D721Med (cell line): ENCODE results near the gene MUC2.

ENCODE experiments used
- DNase-seq: peaks from one replicate; pipeline ENCODE4 v3.0.0; 2011; ENCODE audit warnings: low spot score; ENCODE audit not compliant: insufficient read length
- FAIRE-seq: peaks from 2 replicates; lab custom pipeline; 2011; peaks lifted over from hg19 to GRCh38; lab: Jason Lieb, UNC
- TF ChIP-seq, protein P1 (sequence below): IDR thresholded peaks from 2 replicates; pipeline ENCODE4 v1.5.1; 2012; ENCODE audit warnings: mild to moderate bottlenecking, control low read depth; ENCODE audit not compliant: insufficient read depth; ENCODE audit errors: missing control alignments

Gene MUC2

DNA sequence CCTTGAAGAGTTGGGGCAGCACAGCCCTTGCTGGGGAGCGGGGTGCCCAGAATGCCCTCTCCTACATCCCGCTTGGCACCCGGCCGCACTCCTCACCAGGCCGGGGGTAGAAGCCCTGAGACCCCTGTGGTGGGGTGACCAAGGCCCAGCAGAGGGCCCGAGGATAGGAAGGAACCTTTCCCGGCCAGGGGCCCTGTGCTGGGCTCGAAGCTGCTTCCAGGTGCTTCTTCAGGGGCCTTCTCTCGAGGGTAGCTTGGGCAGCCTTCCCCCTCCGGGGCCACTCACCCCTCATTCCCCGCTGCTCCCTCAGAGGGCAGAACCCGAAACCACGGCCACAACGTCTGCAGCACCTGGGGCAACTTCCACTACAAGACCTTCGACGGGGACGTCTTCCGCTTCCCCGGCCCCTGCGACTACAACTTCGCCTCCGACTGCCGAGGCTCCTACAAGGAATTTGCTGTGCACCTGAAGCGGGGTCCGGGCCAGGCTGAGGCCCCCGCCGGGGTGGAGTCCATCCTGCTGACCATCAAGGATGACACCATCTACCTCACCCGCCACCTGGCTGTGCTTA is 752 bp downstream of the MUC2 start:
- TF ChIP-seq, protein P1, sequence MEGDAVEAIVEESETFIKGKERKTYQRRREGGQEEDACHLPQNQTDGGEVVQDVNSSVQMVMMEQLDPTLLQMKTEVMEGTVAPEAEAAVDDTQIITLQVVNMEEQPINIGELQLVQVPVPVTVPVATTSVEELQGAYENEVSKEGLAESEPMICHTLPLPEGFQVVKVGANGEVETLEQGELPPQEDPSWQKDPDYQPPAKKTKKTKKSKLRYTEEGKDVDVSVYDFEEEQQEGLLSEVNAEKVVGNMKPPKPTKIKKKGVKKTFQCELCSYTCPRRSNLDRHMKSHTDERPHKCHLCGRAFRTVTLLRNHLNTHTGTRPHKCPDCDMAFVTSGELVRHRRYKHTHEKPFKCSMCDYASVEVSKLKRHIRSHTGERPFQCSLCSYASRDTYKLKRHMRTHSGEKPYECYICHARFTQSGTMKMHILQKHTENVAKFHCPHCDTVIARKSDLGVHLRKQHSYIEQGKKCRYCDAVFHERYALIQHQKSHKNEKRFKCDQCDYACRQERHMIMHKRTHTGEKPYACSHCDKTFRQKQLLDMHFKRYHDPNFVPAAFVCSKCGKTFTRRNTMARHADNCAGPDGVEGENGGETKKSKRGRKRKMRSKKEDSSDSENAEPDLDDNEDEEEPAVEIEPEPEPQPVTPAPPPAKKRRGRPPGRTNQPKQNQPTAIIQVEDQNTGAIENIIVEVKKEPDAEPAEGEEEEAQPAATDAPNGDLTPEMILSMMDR = no peak
- FAIRE-seq (no peak), DNase-seq (no peak)

DNA sequence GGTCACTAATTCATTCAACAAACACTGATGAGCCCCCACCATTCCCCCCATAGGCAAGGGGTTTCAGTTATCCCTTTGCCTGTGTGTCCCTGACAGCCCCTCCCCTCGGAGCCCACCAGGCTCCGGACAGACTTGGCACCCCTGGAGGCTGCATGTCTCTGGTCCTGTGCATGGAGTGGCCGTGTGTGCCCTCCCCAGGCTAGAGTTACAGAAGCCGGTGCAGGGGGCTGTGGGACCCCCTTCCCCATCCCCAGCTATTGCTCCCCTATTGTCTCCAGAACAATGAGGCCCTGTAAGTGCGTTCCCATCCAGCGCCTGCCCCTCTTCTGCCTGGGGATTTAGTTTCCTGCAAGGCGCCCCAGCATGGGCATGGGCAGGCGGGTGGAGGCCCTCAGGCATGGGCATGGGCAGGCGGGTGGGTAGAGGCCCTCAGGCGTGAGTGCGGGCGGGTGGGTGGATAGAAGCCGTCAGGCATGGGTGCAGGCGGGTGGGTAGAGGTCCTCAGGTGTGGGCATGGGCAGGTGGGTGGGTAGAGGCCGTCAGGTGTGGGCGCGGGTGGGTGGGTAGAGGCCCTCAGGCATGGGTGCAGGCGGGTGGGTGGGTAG is 1.5 kb downstream of the MUC2 start:
- FAIRE-seq = no peak
- TF ChIP-seq, protein P1 = no peak
- DNase-seq = no peak

DNA sequence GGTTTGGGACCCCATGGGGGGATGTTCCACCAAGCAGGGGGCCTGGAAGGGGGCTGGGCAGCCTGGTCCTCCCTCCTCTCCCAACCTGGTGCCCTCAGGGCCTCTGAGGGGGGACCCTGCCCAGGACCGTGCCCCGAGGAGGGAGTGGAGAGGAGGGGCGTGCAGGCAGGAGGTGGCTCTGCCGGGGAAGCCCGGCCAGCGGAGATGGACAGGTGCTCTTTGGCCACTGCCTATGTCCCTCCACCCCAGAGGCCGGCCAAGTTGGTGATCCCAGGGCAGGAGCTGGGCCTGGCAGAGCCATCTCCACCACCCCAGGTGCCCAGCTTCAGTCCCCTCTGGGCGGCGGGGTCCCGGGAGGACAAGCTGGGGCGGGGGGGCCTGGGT is 2.4 kb downstream of the MUC2 start:
- DNase-seq (no peak), FAIRE-seq (no peak)
- TF ChIP-seq, protein P1 = no peak

DNA sequence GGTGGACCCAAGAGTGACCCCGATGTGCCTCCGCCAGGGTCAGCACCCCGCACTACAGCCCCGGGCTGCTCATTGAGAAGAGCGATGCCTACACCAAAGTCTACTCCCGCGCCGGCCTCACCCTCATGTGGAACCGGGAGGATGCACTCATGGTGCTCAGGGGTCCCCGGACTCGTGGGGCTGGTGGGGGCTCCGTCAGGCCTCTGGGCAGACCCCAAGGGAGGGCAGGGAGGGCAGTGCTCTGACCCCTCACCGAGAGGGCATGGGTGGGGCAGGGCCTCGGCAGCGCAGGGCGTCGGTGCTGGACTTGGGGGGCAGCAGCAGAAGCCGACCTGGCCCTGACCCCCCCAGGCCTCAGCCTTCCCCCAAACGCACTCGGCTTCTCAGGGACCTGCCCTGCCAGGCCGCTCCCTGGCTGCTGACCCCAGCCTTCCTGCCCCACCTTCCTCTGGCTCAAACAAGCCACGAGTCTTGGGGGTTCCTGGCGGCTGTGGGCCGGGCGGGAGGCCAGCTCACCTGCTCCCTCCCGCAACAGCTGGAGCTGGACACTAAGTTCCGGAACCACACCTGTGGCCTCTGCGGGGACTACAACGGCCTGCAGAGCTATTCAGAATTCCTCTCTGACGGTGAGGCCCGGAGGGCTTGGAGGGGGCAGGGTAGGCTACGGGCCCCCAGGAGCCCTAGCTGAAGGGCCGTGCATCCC is 2.9 kb downstream of the MUC2 start:
- no peak for FAIRE-seq
- DNase-seq = no peak
- TF ChIP-seq, protein P1 = no peak

DNA sequence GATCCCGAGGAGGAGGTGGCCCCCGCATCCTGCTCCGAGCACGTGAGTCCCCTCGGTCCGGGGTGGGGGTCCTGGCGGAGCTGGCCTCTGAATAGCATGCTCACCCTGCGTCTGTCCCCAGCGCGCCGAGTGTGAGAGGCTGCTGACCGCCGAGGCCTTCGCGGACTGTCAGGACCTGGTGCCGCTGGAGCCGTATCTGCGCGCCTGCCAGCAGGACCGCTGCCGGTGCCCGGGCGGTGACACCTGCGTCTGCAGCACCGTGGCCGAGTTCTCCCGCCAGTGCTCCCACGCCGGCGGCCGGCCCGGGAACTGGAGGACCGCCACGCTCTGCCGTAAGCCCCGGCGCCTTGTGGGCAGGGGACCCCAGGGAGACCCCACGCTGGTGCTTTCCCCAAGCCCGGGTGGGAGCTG is 3.5 kb downstream of the MUC2 start:
- DNase-seq = no peak
- no peak for FAIRE-seq
- TF ChIP-seq, protein P1 = no peak

DNA sequence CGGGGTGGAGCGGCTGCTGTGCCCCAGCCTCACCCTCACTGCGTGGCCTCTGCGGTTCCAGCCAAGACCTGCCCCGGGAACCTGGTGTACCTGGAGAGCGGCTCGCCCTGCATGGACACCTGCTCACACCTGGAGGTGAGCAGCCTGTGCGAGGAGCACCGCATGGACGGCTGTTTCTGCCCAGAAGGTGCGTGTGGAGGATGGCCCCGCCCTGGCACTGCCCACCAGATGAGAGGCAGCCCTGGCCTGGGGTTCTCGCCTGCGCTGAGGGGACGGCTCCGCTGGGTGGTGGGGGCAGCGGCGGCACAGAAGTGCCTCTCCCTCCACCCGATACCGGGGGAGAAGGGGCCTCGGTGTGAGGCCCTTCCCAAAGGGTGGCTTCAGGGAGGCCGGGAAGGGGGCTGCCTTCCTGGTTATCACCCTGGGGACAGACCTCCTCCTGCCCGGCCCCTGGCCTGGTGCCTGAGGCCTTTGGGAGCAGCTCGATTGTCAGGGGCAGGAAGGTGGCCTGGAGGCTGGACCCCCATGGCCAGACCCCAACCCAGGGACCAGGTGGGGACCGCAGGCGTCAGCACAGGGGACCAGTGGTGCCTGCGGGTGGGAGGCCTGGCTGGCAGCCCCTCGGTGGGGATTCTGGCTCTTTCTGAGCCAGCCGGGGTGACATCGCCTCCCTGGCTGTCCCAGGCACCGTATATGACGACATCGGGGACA is 7.1 kb downstream of the MUC2 start:
- TF ChIP-seq, protein P1 = no peak
- DNase-seq (no peak), FAIRE-seq (no peak)
